Astrocyte (in vitro differentiated cells and primary cell): ENCODE results near the gene MPDU1. TPM values are rescaled to one million over a fixed set of nuclear protein-coding genes. Genes with fewer than 3 reads are reported as not detected.
A peak's percentile ranks its signal among the peaks of the same experiment; 100 is the strongest.

Experiments used
- DNase-seq: peaks from one replicate; pipeline ENCODE4 v3.0.0-alpha.2; 2010; ENCODE audit warnings: low read depth
- FAIRE-seq: peaks from 2 replicates; lab custom pipeline; 2011; peaks lifted over from hg19 to GRCh38; lab: Jason Lieb, UNC
- H2AFZ ChIP-seq: 2 replicates; pipeline ENCODE4 v1.6.0; 2012; ENCODE audit warnings: low read depth, low read length, inconsistent platforms
- H3K27ac ChIP-seq: 2 replicates; pipeline ENCODE4 v1.5.1; 2011; ENCODE audit warnings: low read depth, low read length, inconsistent platforms
- H3K27me3 ChIP-seq: 2 replicates; pipeline ENCODE4 v1.6.0; 2011; ENCODE audit warnings: low read length, inconsistent platforms; ENCODE audit not compliant: insufficient read depth
- H3K36me3 ChIP-seq: 2 replicates; pipeline ENCODE4 v1.5.1; 2011; ENCODE audit warnings: low read length, inconsistent platforms; ENCODE audit not compliant: insufficient read depth
- H3K4me1 ChIP-seq: 2 replicates; pipeline ENCODE4 v1.5.1; 2011; ENCODE audit warnings: low read length, inconsistent platforms; ENCODE audit not compliant: insufficient read depth
- H3K4me2 ChIP-seq: 2 replicates; pipeline ENCODE4 v1.6.0; 2012; ENCODE audit warnings: low read length, inconsistent platforms
- H3K4me3 ChIP-seq: 2 replicates; pipeline ENCODE4 v1.5.1; 2011; ENCODE audit warnings: low read depth, mild to moderate bottlenecking, low read length, inconsistent platforms; ENCODE audit not compliant: insufficient read depth
- H3K79me2 ChIP-seq: 2 replicates; pipeline ENCODE4 v1.6.0; 2012; ENCODE audit warnings: mild to moderate bottlenecking, low read length, inconsistent platforms; ENCODE audit not compliant: insufficient read depth
- H3K9ac ChIP-seq: 2 replicates; pipeline ENCODE4 v1.6.0; 2012; ENCODE audit warnings: mild to moderate bottlenecking, low read length, inconsistent platforms
- H3K9me3 ChIP-seq: 2 replicates; pipeline ENCODE4 v1.5.1; 2012; ENCODE audit warnings: low read depth, mild to moderate bottlenecking, low read length, inconsistent platforms; ENCODE audit not compliant: insufficient read depth
- H4K20me1 ChIP-seq: 2 replicates; pipeline ENCODE4 v1.6.0; 2012; ENCODE audit warnings: low read length, inconsistent platforms; ENCODE audit not compliant: insufficient read depth
- H3K27ac Mint-ChIP-seq: one replicate; pipeline ENCODE4 v1.8.0; 2021; ENCODE audit warnings: mild to moderate bottlenecking, mixed read lengths; ENCODE audit not compliant: unreplicated experiment
- H3K27me3 Mint-ChIP-seq: one replicate; pipeline ENCODE4 v1.8.0; 2021; ENCODE audit warnings: low read depth, mixed read lengths; ENCODE audit not compliant: unreplicated experiment
- H3K36me3 Mint-ChIP-seq: one replicate; pipeline ENCODE4 v1.8.0; 2021; ENCODE audit warnings: low read depth, mixed read lengths; ENCODE audit not compliant: unreplicated experiment
- H3K4me1 Mint-ChIP-seq: one replicate; pipeline ENCODE4 v1.8.0; 2021; ENCODE audit warnings: low read depth, mixed read lengths; ENCODE audit not compliant: unreplicated experiment
- H3K4me3 Mint-ChIP-seq: one replicate; pipeline ENCODE4 v1.8.0; 2021; ENCODE audit warnings: mild to moderate bottlenecking, moderate library complexity, mixed read lengths; ENCODE audit not compliant: unreplicated experiment
- H3K9me3 Mint-ChIP-seq: one replicate; pipeline ENCODE4 v1.8.0; 2021; ENCODE audit warnings: mild to moderate bottlenecking, mixed read lengths; ENCODE audit not compliant: unreplicated experiment
- CTCF ChIP-seq: IDR thresholded peaks from 2 replicates; pipeline ENCODE4 v1.5.1; 2011; ENCODE audit warnings: low read depth, mild to moderate bottlenecking, inconsistent platforms, low read length, moderate library complexity; ENCODE audit not compliant: insufficient read depth
- EZH2 ChIP-seq: IDR thresholded peaks from 2 replicates; pipeline ENCODE4 v1.6.1; 2012; ENCODE audit warnings: mild to moderate bottlenecking, low read length, inconsistent platforms; ENCODE audit not compliant: insufficient read depth
- total RNA-seq: library from RNA; stranded (reverse); gene quantifications from 2 replicates; pipeline ENCODE4 v1.2.1, GENCODE V29; 2021

Gene MPDU1
- total RNA-seq, 1 donor from 2014 or later = 51.2 TPM

DNA sequence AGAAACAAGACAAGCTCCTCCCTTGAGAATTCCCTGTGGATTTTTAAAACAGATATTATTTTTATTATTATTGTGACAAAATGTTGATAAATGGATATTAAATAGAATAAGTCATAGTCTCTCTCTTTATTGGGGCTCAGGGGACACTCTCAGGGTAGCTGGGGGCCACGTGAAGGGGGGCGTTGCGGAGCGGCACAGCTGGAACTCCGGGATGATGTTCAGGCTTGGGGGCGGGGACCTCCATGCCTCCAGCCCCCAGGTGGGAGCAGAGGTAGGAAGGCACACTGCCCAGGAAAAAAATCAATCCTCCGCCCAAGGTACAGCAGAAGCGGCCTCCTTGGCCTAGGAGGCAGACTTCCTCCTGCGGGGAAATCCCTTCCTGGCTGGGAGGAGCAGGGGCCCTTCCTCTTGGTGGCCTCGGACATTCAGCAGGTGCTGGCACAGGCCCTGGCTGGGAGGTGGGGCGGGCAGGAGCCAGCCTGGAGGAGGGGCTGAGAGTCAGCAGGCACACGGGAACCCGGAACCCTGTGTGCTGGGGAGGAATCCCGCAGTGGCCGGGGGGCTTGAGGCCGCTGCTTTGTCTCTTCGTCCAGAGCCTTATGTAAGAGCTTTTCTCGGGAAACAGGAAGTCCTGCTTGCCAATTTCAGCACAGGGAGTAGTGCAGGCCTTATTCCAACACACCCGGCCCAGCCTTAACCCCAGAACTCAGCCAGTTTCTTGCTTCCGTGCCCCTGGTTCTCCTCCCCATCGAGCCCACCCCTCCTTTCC is 25.7 kb upstream of the MPDU1 start:
- Histone ChIP-seq H4K20me1 (no peaks in the 10 kb centered on the region), H3K9me3 (no peaks in the 10 kb centered on the region), H3K4me1 (peaks cover 22% of the 10 kb centered on the region), H3K4me3 (no peak overlapping the region), H3K27ac (no peak overlapping the region), H2AFZ (peak overlapping the region; percentile 64), H3K4me2 (peak overlapping the region; percentile 59), H3K36me3 (no peaks in the 10 kb centered on the region), H3K9ac (peak overlapping the region; percentile 28), H3K79me2 (peaks cover 12% of the 10 kb centered on the region), H3K27me3 (no peaks in the 10 kb centered on the region)
- Mint-ChIP-seq H3K9me3 (no peaks in the 10 kb centered on the region), H3K27ac (no peak overlapping the region), H3K36me3 (no peaks in the 10 kb centered on the region), H3K4me3 (peak overlapping the region; percentile 40), H3K4me1 (peaks cover 17% of the 10 kb centered on the region), H3K27me3 (peaks cover 6% of the 10 kb centered on the region)
- FAIRE-seq (no peak), DNase-seq (peak; percentile 59)
- TF ChIP-seq EZH2 = no peak
- TF ChIP-seq CTCF = no peak

DNA sequence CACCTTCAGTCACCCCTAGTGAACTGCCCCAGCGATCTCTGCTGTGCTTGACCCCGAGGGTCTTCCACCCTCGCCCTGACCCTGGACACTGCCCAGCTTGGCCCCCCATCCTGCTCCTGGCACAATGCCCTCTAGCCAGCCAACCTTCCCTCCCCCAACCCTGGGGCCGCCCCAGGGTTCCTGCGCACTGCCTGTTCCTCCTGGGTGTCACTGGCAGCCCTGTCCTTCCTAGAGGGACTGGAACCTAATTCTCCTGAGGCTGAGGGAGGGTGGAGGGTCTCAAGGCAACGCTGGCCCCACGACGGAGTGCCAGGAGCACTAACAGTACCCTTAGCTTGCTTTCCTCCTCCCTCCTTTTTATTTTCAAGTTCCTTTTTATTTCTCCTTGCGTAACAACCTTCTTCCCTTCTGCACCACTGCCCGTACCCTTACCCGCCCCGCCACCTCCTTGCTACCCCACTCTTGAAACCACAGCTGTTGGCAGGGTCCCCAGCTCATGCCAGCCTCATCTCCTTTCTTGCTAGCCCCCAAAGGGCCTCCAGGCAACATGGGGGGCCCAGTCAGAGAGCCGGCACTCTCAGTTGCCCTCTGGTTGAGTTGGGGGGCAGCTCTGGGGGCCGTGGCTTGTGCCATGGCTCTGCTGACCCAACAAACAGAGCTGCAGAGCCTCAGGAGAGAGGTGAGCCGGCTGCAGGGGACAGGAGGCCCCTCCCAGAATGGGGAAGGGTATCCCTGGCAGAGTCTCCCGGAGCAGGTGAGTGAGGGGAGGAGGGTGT is 24.9 kb upstream of the MPDU1 start, which contains the start of gene TNFSF13:
Gene TNFSF13 (plus strand): TSS at position 207 of the 776 bp plus-strand sequence. CDS start 290 bp downstream, at position 497.
- H3K27me3 Mint-ChIP-seq = no peaks in the 10 kb centered on the region
- TF ChIP-seq CTCF = no peak
- TF ChIP-seq EZH2 = no peak
- Histone ChIP-seq H3K4me3 (no peak within 1 kb of the TSS), H4K20me1 (peaks cover under 1% of the 10 kb centered on the region), H2AFZ (peak within 1 kb of the TSS; percentile 64), H3K4me2 (peak within 1 kb of the TSS; percentile 59), H3K27ac (no peak within 1 kb of the TSS), H3K36me3 (no peaks in the 10 kb centered on the region), H3K27me3 (no peaks in the 10 kb centered on the region), H3K4me1 (peaks cover 25% of the 10 kb centered on the region), H3K79me2 (peaks cover 20% of the 10 kb centered on the region), H3K9ac (peak within 1 kb of the TSS; percentile 28), H3K9me3 (no peaks in the 10 kb centered on the region)
- peak within 1 kb of the TSS; percentile 53 for H3K27ac Mint-ChIP-seq
- H3K4me3 Mint-ChIP-seq = peak within 1 kb of the TSS; percentile 62
- DNase-seq (no peak), FAIRE-seq (no peak)
- H3K4me1 Mint-ChIP-seq = peaks cover 17% of the 10 kb centered on the region
- H3K9me3 Mint-ChIP-seq = no peaks in the 10 kb centered on the region
- no peaks in the 10 kb centered on the region for H3K36me3 Mint-ChIP-seq
